Astrocyte (in vitro differentiated cells and primary cell): ENCODE data around the gene GH2.

Experiments used
- CTCF ChIP-seq: IDR thresholded peaks from 2 replicates; pipeline ENCODE4 v1.5.1; 2011; ENCODE audit warnings: low read depth, mild to moderate bottlenecking, inconsistent platforms, low read length, moderate library complexity; ENCODE audit not compliant: insufficient read depth
- EZH2 ChIP-seq: IDR thresholded peaks from 2 replicates; pipeline ENCODE4 v1.6.1; 2012; ENCODE audit warnings: mild to moderate bottlenecking, low read length, inconsistent platforms; ENCODE audit not compliant: insufficient read depth

- TF ChIP-seq CTCF (no peak), EZH2 (no peak)
These were observed 35.9 kb upstream of the GH2 start for GRCh38 chr17:63917646-63918045.
